ENCODE measurements around the gene GCK.

Gene GCK

GRCh38 chr7:44102846-44103565, 86.2 kb downstream of the GCK start:
- DNase-seq: no peak

- DNase-seq: no peak
These were observed 87.0 kb downstream of the GCK start for GRCh38 chr7:44101966-44102845.

GRCh38 chr7:44101303-44101965, 87.8 kb downstream of the GCK start:
- DNase-seq: no peak

- no peak for DNase-seq
These were observed 88.6 kb downstream of the GCK start for GRCh38 chr7:44100458-44101302.

- no peak for DNase-seq
These were observed 89.6 kb downstream of the GCK start for GRCh38 chr7:44099669-44100068.

GRCh38 chr7:44098092-44099068, 90.9 kb downstream of the GCK start:
- DNase-seq: no peak

- DNase-seq: peak; percentile 43
These were observed 91.9 kb downstream of the GCK start for GRCh38 chr7:44097064-44097932.

GRCh38 chr7:44096326-44096881, 92.8 kb downstream of the GCK start:
- no peak for DNase-seq

GRCh38 chr7:44095781-44096180, 93.5 kb downstream of the GCK start:
- no peak for DNase-seq

- DNase-seq: no peak
These were observed 94.2 kb downstream of the GCK start for GRCh38 chr7:44094883-44095592.

- DNase-seq: no peak
These were observed 94.9 kb downstream of the GCK start for GRCh38 chr7:44094365-44094764.
